HG02852 (cell line): ENCODE results near the gene SIK3.

Experiments used
- ATAC-seq: cut with Tn5 transposase; IDR thresholded peaks from one replicate; pipeline ENCODE4 v1.9.1; 2021; ENCODE audit warnings: mild to moderate bottlenecking, moderate library complexity; ENCODE audit not compliant: unreplicated experiment

The SIK3 gene

GRCh38 chr11:117110294-117110950 is 12.2 kb upstream of the SIK3 start:
- ATAC-seq = no peak

GRCh38 chr11:117107701-117108590 is 9.7 kb upstream of the SIK3 start:
- ATAC-seq = no peak

GRCh38 chr11:117100556-117100955 is 2.3 kb upstream of the SIK3 start:
- ATAC-seq = no peak

GRCh38 chr11:117099696-117100095 is 1.5 kb upstream of the SIK3 start:
- ATAC-seq = no peak

- ATAC-seq = peak; percentile 26
Observed at GRCh38 chr11:117097389-117098268, 599 bp downstream of the SIK3 start.

GRCh38 chr11:117097014-117097388 is 1.2 kb downstream of the SIK3 start:
- no peak for ATAC-seq

GRCh38 chr11:117096201-117096991 is 1.8 kb downstream of the SIK3 start:
- ATAC-seq = peak; percentile 29

GRCh38 chr11:117095284-117096161 is 2.7 kb downstream of the SIK3 start:
- no peak for ATAC-seq

- no peak for ATAC-seq
Observed at GRCh38 chr11:117094776-117095175, 3.5 kb downstream of the SIK3 start.

- ATAC-seq = peak; percentile 38
Observed at GRCh38 chr11:117092951-117093590, 5.2 kb downstream of the SIK3 start.

GRCh38 chr11:117091753-117092477 is 6.3 kb downstream of the SIK3 start:
- ATAC-seq = no peak

GRCh38 chr11:117090111-117090706 is 8.0 kb downstream of the SIK3 start:
- no peak for ATAC-seq

GRCh38 chr11:117089685-117090084 is 8.5 kb downstream of the SIK3 start:
- peak; percentile 43 for ATAC-seq

GRCh38 chr11:117087446-117087845 is 10.8 kb downstream of the SIK3 start:
- no peak for ATAC-seq

- ATAC-seq = no peak
Observed at GRCh38 chr11:117084992-117085391, 13.2 kb downstream of the SIK3 start.

GRCh38 chr11:117083011-117083935 is 15.0 kb downstream of the SIK3 start:
- no peak for ATAC-seq

GRCh38 chr11:117081908-117082307 is 16.3 kb downstream of the SIK3 start:
- ATAC-seq = no peak
